K562 (cell line): ENCODE data around the gene POLK. TPM values are rescaled to one million over a fixed set of nuclear protein-coding genes. Genes with fewer than 3 reads are reported as not detected.
A peak's percentile ranks its signal among the peaks of the same experiment; 100 is the strongest.

Experiments used
- ATAC-seq: fragments of 200-7000 bp; cut with Tn5 transposase; 3 replicates; pipeline ENCODE4 v1.9.1; 2020; ENCODE audit warnings: moderate library complexity
- BruUV-seq: library from RNA; stranded (reverse); fragments of 400-500 nt; replicated peaks from 2 replicates; lab custom pipeline; 2021; lab: Mats Ljungman, UMichigan
- CTCF ChIA-PET: fragments of 300-600 bp; formaldehyde crosslinking; extraction: SDS; loops from one replicate; lab custom pipeline; 2021; ENCODE audit warnings: low intra/inter-chr PET ratio; lab: Yijun Ruan, JAX
- POLR2A ChIA-PET: fragments of 300-600, 350-650 bp; sonication (Branson Sonifier 250); formaldehyde crosslinking; extraction: SDS; loops from one replicate; lab custom pipeline; 2021; ENCODE audit warnings: antibody characterized with exemption, inconsistent platforms; lab: Yijun Ruan, JAX
- DNase-seq, 4 experiments: peaks; one replicate each; pipeline versions ENCODE4 v3.0.0 to v3.0.0-alpha.2; 2011 to 2018; ENCODE audit warnings: low spot score in 3 of 4, mixed read lengths in 3 of 4; ENCODE audit errors: extremely low read depth in 1 of 4
- FAIRE-seq: peaks from 2 replicates; lab custom pipeline; 2011; peaks lifted over from hg19 to GRCh38; lab: Jason Lieb, UNC
- H2AFZ ChIP-seq: 2 replicates; pipeline ENCODE4 v1.6.0; 2011; ENCODE audit warnings: low read depth, low read length, control low read depth, inconsistent platforms
- H3K27ac ChIP-seq: fragments of 200-600 bp; 3 replicates; pipeline ENCODE4 v1.8.0; 2011; ENCODE audit warnings: low read depth, mild to moderate bottlenecking, control low read depth, inconsistent platforms, low read length, moderate library complexity, mixed read lengths; ENCODE audit errors: extremely low read depth
- H3K27me3 ChIP-seq, 2 experiments: fragments of 300-600 bp in 1 of 2; 2 replicates in 1 of 2; 3 replicates in 1 of 2; pipeline versions ENCODE4 v1.6.0 to v1.8.0; 2011; ENCODE audit warnings: inconsistent platforms in 2 of 2, low read length in 2 of 2, mild to moderate bottlenecking in 1 of 2, mixed read lengths in 1 of 2, moderate library complexity in 1 of 2; ENCODE audit not compliant: control insufficient read depth in 2 of 2, insufficient read depth in 2 of 2
- H3K36me3 ChIP-seq: fragments of 300-600 bp; 3 replicates; pipeline ENCODE4 v1.8.0; 2011; ENCODE audit warnings: mild to moderate bottlenecking, low read length, inconsistent platforms; ENCODE audit not compliant: control insufficient read depth, insufficient read depth
- H3K4me1 ChIP-seq, 2 experiments: fragments of 200-600 bp in 1 of 2; replicated peaks in 1 of 2; 2 replicates in 1 of 2; 3 replicates in 1 of 2; pipeline versions ENCODE4 v1.5.1 to v1.8.0; 2011; ENCODE audit warnings: inconsistent platforms in 2 of 2, low read length in 2 of 2, mild to moderate bottlenecking in 1 of 2, mixed read lengths in 1 of 2, moderate library complexity in 1 of 2; ENCODE audit not compliant: control insufficient read depth in 2 of 2, insufficient read depth in 2 of 2
- H3K4me2 ChIP-seq: 2 replicates; pipeline ENCODE4 v1.6.1; 2011; ENCODE audit warnings: low read length, control low read depth, inconsistent platforms, mixed read lengths; ENCODE audit not compliant: insufficient read depth
- H3K4me3 ChIP-seq: fragments of 200-600 bp; sonication (generic), shearing (Covaris generic); 2 replicates; pipeline ENCODE4 v1.5.1; 2016; ENCODE audit warnings: control low read depth, inconsistent platforms
- H3K79me2 ChIP-seq: fragments of 200-600 bp; 3 replicates; pipeline ENCODE4 v1.8.0; 2011; ENCODE audit warnings: low read length, inconsistent platforms; ENCODE audit not compliant: control insufficient read depth, insufficient read depth
- H3K9ac ChIP-seq, 2 experiments: 2 replicates each; pipeline versions ENCODE4 v1.6.0 to v1.6.1; 2011; ENCODE audit warnings: low read depth in 2 of 2, low read length in 2 of 2, control low read depth in 1 of 2, inconsistent platforms in 1 of 2, mild to moderate bottlenecking in 1 of 2, mixed read lengths in 1 of 2; ENCODE audit not compliant: insufficient read depth in 1 of 2
- H3K9me1 ChIP-seq: one replicate; pipeline ENCODE4 v1.6.0; 2011; ENCODE audit warnings: inconsistent platforms, mild to moderate bottlenecking, low read length, moderate library complexity; ENCODE audit not compliant: control insufficient read depth, insufficient read depth
- H3K9me3 ChIP-seq: replicated peaks from 2 replicates; pipeline ENCODE4 v1.5.1; 2011; ENCODE audit warnings: low read depth, low read length, inconsistent platforms; ENCODE audit not compliant: control insufficient read depth, insufficient read depth
- H4K20me1 ChIP-seq: replicated peaks from 2 replicates; pipeline ENCODE4 v1.6.1; 2011; ENCODE audit warnings: low read length, inconsistent platforms, mixed read lengths; ENCODE audit not compliant: control insufficient read depth, insufficient read depth
- RBM39 ChIP-seq: fragments of 200-400 bp; formaldehyde crosslinking; optimal IDR thresholded peaks from 2 replicates; pipeline ENCODE3; 2018; ENCODE audit warnings: low read depth, low read length
- RFX1 ChIP-seq: fragments of 450-650 bp; IDR thresholded peaks from 2 replicates; pipeline ENCODE4 v1.6.1; 2016; ENCODE audit warnings: mild to moderate bottlenecking, moderate library complexity
- SUPT5H ChIP-seq: fragments of 450-650 bp; IDR thresholded peaks from 2 replicates; pipeline ENCODE4 v1.6.1; 2016
- ZNF3 ChIP-seq: fragments of 250-450 bp; sonication (Bioruptor Pico); IDR thresholded peaks from 2 replicates; pipeline ENCODE4 v1.5.0; 2021; ENCODE audit warnings: mild to moderate bottlenecking, moderate library complexity
- ZSCAN32 ChIP-seq: fragments of 450-650 bp; formaldehyde crosslinking; IDR thresholded peaks from 2 replicates; pipeline ENCODE4 v1.4.0; 2020; ENCODE audit warnings: mild to moderate bottlenecking, moderate library complexity
- WGBS: fragments of 100-300 bp; shearing (Covaris generic); methylation state at CpG from one replicate; pipeline ENCODE4 v1.1.6; 2016; ENCODE audit warnings: low coverage, mixed read lengths; ENCODE audit not compliant: insufficient coverage; ENCODE audit errors: missing lambda C conversion rate; 5-methylcytosine and 5-hydroxymethylcytosine counted together
- in situ Hi-C: fragments of 300-500 bp; cut with MboI; formaldehyde crosslinking; loops from 4 replicates; pipeline ENCODE4 v1.15.0; 2018; ENCODE audit warnings: inconsistent platforms, mixed read lengths
- intact Hi-C: fragments of 100-400 bp; cut with micrococcal nuclease; formaldehyde crosslinking; loops from 2 replicates; pipeline ENCODE4 v1.14.2; 2022
- polyA plus RNA-seq, 8 experiments: library from polyadenylated mRNA; depleted of rRNA in 4 of 8; stranded (reverse) in 5 of 8; unstranded in 3 of 8; fragments of >200 nt; fragmentation: Nextera tagmentation in 2 of 8; fragmentation: Illumina TruSeq in 1 of 8; extraction: Ambion mirVana in 2 of 8; extraction: Trizol in 1 of 8; gene quantifications; 2 replicates each; pipeline versions ENCODE4 v1.2.1 to v1.2.3, GENCODE V29; 2011 to 2014; ENCODE audit warnings: inconsistent platforms in 1 of 8, missing spikeins in 1 of 8
- total RNA-seq, 7 experiments: library from RNA; depleted of rRNA in 6 of 7; stranded (reverse); fragments of >200 nt in 6 of 7; fragmentation: Illumina TruSeq in 2 of 7; extraction: Trizol in 2 of 7; gene quantifications; 2 replicates each; pipeline versions ENCODE4 v1.2.1 to v1.2.3, GENCODE V29; 2011 to 2021; ENCODE audit warnings: low replicate concordance in 1 of 7

POLK gene
- total and polyA plus RNA-seq, 9 of the 15 experiments (the other 6 are each of a cell fraction or from before 2014, with no cell fraction given), result 6.1 to 31.6 (median 16.5) TPM

DNA sequence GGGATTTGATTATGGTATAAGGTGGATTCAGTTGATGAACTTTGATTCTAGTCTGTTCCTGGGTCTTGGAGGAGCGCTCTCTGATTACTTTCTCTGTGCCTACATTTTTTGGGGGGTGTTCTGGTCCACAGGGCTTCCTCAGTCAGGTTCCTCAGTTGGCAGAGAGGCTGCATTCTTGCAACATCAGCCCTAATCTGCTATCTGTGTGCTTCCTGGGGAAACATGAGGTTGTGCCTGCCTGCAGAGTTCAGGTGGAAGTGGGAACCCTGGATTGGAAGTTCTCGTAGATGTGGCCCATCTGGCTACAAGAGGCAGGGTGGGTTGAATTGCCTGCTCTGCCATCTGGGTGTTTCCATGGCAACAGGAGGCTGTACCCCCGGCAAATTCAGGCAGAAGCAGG, 24.5 kb downstream of the POLK start (continued):
- no peak for TF ChIP-seq ZSCAN32
- no peak for TF ChIP-seq ZNF3 (CRISPR knock-in tag)
- no peak for TF ChIP-seq RBM39

DNA sequence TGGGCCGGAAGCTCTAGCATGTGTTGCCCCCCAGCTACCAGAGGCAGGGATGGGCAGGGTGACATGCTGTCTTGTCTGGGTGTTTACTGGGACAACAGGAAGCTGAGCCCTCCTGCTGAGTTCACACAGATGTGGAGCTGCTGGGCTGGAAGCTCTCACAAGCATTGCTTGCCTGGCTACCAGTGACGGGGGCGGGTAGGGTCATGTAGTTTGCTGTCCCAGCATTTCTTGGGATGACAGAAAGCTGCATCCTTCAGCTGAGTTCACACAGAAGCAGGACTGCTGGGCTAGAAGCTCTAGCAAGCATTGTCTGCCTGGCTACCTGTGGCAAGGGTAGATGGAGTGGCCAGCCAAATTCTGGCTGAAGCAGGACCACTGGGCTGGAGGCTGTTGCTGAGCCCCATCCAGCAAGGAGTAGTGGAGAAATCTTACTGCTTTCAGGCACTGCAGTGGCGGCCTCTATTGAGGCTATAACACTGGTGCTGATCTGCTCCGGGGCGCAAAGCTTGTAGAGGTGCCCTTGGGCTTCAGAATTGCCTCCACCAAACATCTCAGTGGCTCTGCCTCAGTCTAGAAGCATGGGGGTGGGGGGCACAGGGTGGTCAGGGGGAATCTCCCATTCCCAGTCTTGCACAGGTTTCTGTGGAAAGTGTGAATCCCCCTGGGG, 25.1 kb downstream of the POLK start:
- WGBS, result 87% methylated on average over 6 of the region's 6 CpGs
- Histone ChIP-seq H3K4me2 (no peak overlapping the region), H3K27me3 (no peaks in the 10 kb centered on the region), H3K27ac (no peak overlapping the region), H3K9ac (peak overlapping the region in 1 of 2 experiments; percentile 59; a peak in 1 of 4 replicates), H3K4me1 (peaks cover 0 to 9% of the 10 kb centered on the region in 2 experiments; a peak in 2 of 5 replicates), H3K9me1 (no peaks in the 10 kb centered on the region), H2AFZ (no peak overlapping the region), H3K4me3 (no peak overlapping the region), H3K79me2 (peaks cover 46% of the 10 kb centered on the region), H4K20me1 (no peaks in the 10 kb centered on the region), H3K36me3 (no peaks in the 10 kb centered on the region), H3K9me3 (no peaks in the 10 kb centered on the region)
- ChIA-PET CTCF (no interaction called here), POLR2A (interaction anchor here (0.9 to 1.2 kb wide), 3 partner anchors 10 to 25 kb away, joined by 3 to 6 read pairs (median 6); partner anchors contain the start of genes CERT1 and POLK)
- no peak for DNase-seq
- peak; percentile 65 for ATAC-seq
- no peak for FAIRE-seq
- BruUV-seq, result no TSS peak
- in situ Hi-C loops (no loop called here), intact Hi-C loops (no loop called here)
- TF ChIP-seq SUPT5H, result no peak
- TF ChIP-seq RFX1, result 0 out of 2 replicates have a peak, but pooled peaks have one; percentile 2
